ENCODE measurements around the gene ATXN3.

- no peak for TF ChIP-seq POLR2AphosphoS5 (IDR thresholded peaks at IDR 0.05)
- TF ChIP-seq, protein P1, sequence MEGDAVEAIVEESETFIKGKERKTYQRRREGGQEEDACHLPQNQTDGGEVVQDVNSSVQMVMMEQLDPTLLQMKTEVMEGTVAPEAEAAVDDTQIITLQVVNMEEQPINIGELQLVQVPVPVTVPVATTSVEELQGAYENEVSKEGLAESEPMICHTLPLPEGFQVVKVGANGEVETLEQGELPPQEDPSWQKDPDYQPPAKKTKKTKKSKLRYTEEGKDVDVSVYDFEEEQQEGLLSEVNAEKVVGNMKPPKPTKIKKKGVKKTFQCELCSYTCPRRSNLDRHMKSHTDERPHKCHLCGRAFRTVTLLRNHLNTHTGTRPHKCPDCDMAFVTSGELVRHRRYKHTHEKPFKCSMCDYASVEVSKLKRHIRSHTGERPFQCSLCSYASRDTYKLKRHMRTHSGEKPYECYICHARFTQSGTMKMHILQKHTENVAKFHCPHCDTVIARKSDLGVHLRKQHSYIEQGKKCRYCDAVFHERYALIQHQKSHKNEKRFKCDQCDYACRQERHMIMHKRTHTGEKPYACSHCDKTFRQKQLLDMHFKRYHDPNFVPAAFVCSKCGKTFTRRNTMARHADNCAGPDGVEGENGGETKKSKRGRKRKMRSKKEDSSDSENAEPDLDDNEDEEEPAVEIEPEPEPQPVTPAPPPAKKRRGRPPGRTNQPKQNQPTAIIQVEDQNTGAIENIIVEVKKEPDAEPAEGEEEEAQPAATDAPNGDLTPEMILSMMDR (IDR thresholded peaks at IDR 0.05) = no peak
Observed at GRCh38 chr14:92103363-92103989, 2.9 kb downstream of the ATXN3 start.
